Measurements from ENCODE around the gene AGAP1. TPM values are rescaled to one million over a fixed set of nuclear protein-coding genes. Genes with fewer than 3 reads are reported as not detected.

The AGAP1 gene
- total RNA-seq, 2 experiments from 2014 or later = not detected

- Histone ChIP-seq H2AFZ (ENCODE audit: low read length) (no peak overlapping the region), H3K4me2 (ENCODE audit: low read length) (no peak overlapping the region), H4K20me1 (ENCODE audit: insufficient read depth, low read length) (no peaks in the 10 kb centered on the region), H3K79me2 (ENCODE audit: insufficient read depth, low read depth, low read length) (no peaks in the 10 kb centered on the region), H3K9me2 (ENCODE audit: insufficient read depth, low read length) (no peaks in the 10 kb centered on the region), H3K4me1 (ENCODE audit: insufficient read depth, low read length, poor library complexity, severe bottlenecking) (no peaks in the 10 kb centered on the region), H3K36me3 (ENCODE audit: insufficient read depth, low read length) (no peaks in the 10 kb centered on the region), H3K27ac (ENCODE audit: low read depth, low read length, poor library complexity, severe bottlenecking) (no peak overlapping the region), H3K9me3 (ENCODE audit: low read length) (no peaks in the 10 kb centered on the region), H3K4me3 (ENCODE audit: low read depth, low read length, poor library complexity, severe bottlenecking) (no peak overlapping the region)
- DNase-seq (ENCODE audit: low spot score) = no peak
- CTCF ChIA-PET (ENCODE audit: unreplicated experiment) = no interaction called here
- TF ChIP-seq EZH2phosphoT487 (IDR thresholded peaks at IDR 0.05; ENCODE audit: borderline replicate concordance, low read depth, low read length) = no peak
- TF ChIP-seq, protein P1, sequence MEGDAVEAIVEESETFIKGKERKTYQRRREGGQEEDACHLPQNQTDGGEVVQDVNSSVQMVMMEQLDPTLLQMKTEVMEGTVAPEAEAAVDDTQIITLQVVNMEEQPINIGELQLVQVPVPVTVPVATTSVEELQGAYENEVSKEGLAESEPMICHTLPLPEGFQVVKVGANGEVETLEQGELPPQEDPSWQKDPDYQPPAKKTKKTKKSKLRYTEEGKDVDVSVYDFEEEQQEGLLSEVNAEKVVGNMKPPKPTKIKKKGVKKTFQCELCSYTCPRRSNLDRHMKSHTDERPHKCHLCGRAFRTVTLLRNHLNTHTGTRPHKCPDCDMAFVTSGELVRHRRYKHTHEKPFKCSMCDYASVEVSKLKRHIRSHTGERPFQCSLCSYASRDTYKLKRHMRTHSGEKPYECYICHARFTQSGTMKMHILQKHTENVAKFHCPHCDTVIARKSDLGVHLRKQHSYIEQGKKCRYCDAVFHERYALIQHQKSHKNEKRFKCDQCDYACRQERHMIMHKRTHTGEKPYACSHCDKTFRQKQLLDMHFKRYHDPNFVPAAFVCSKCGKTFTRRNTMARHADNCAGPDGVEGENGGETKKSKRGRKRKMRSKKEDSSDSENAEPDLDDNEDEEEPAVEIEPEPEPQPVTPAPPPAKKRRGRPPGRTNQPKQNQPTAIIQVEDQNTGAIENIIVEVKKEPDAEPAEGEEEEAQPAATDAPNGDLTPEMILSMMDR (conservative IDR thresholded peaks at IDR 0.05; ENCODE audit: low read length) = no peak
- intact Hi-C loops (cut with micrococcal nuclease; ENCODE audit: unreplicated experiment) = no loop called here
- POLR2A ChIA-PET = no interaction called here
- BruUV-seq (replicated peaks) = no TSS peak
Observed at GRCh38 chr2:235556901-235557300, 63.1 kb downstream of the AGAP1 start.

DNA sequence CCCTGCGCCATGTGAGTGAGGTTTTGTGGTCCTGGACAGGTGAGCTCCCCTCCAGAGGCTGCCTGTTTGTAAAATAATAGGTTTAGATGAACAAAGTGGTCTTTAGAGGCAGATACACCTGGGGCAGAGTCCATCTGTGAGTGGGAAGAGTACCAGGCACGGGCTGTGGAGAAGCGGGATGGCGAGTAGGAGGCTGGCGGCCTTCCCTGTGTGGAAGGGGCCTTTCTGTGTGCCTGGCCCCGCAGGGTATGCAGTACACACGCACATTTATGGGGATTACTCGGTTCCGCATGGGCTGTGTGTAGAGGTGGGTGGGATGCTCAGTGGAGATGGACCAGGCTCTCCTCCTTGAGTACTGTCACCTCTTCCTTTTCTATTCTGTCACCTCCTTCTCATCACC lies 64.1 kb downstream of the AGAP1 start:
- Histone ChIP-seq H3K9me3 (ENCODE audit: low read length) (no peaks in the 10 kb centered on the region), H3K36me3 (ENCODE audit: insufficient read depth, low read length) (no peaks in the 10 kb centered on the region), H3K4me3 (ENCODE audit: low read depth, low read length, poor library complexity, severe bottlenecking) (no peak overlapping the region), H3K79me2 (ENCODE audit: insufficient read depth, low read depth, low read length) (no peaks in the 10 kb centered on the region), H3K9me2 (ENCODE audit: insufficient read depth, low read length) (no peaks in the 10 kb centered on the region), H3K4me2 (ENCODE audit: low read length) (no peak overlapping the region), H3K4me1 (ENCODE audit: insufficient read depth, low read length, poor library complexity, severe bottlenecking) (no peaks in the 10 kb centered on the region), H4K20me1 (ENCODE audit: insufficient read depth, low read length) (no peaks in the 10 kb centered on the region), H3K27ac (ENCODE audit: low read depth, low read length, poor library complexity, severe bottlenecking) (no peak overlapping the region), H2AFZ (ENCODE audit: low read length) (no peak overlapping the region)
- no peak for DNase-seq (ENCODE audit: low spot score)
- CTCF ChIA-PET (ENCODE audit: unreplicated experiment) = no interaction called here
- intact Hi-C loops (cut with micrococcal nuclease; ENCODE audit: unreplicated experiment) = no loop called here
- TF ChIP-seq EZH2phosphoT487 (IDR thresholded peaks at IDR 0.05; ENCODE audit: borderline replicate concordance, low read depth, low read length) = no peak
- TF ChIP-seq, protein P1 (conservative IDR thresholded peaks at IDR 0.05; ENCODE audit: low read length) = no peak
- no TSS peak for BruUV-seq (replicated peaks)
- POLR2A ChIA-PET = no interaction called here

DNA sequence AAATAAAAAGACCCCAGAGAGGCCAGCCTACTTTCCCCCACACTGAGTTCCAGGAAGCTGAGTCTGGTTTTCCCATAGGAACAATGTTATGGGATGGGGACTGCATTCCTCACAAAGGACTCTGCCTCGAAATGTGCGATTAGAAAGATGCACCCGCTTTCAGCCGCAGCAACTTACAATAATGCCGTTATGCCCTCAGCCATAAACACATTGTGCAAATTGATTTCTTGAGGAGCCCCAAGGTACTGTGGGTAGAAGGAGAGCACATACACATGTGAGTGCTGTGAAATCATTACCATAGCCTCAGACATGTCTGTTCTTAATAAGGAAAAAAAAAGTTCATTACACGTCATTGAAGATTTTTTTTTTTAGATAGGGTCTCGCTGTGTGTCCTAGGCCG lies 64.7 kb downstream of the AGAP1 start:
- no peak for TF ChIP-seq EZH2phosphoT487 (IDR thresholded peaks at IDR 0.05; ENCODE audit: borderline replicate concordance, low read depth, low read length)
- TF ChIP-seq, protein P1 (conservative IDR thresholded peaks at IDR 0.05; ENCODE audit: low read length) = no peak
- DNase-seq (ENCODE audit: low spot score) = no peak
- H3K4me2 ChIP-seq (ENCODE audit: low read length) = no peak overlapping the region
- ChIA-PET CTCF (ENCODE audit: unreplicated experiment) (no interaction called here), POLR2A (interaction anchor here (0.6 kb wide), 1 partner anchor 451 kb away, joined by 3 read pairs; no protein-coding TSS in a partner anchor)
- no peaks in the 10 kb centered on the region for H3K79me2 ChIP-seq (ENCODE audit: insufficient read depth, low read depth, low read length)
- no peaks in the 10 kb centered on the region for H4K20me1 ChIP-seq (ENCODE audit: insufficient read depth, low read length)
- H3K27ac ChIP-seq (ENCODE audit: low read depth, low read length, poor library complexity, severe bottlenecking) = no peak overlapping the region
- H2AFZ ChIP-seq (ENCODE audit: low read length) = no peak overlapping the region
- no peaks in the 10 kb centered on the region for H3K36me3 ChIP-seq (ENCODE audit: insufficient read depth, low read length)
- no peaks in the 10 kb centered on the region for H3K9me2 ChIP-seq (ENCODE audit: insufficient read depth, low read length)
- H3K4me1 ChIP-seq (ENCODE audit: insufficient read depth, low read length, poor library complexity, severe bottlenecking) = no peaks in the 10 kb centered on the region
- H3K4me3 ChIP-seq (ENCODE audit: low read depth, low read length, poor library complexity, severe bottlenecking) = no peak overlapping the region
- intact Hi-C loops (cut with micrococcal nuclease; ENCODE audit: unreplicated experiment) = no loop called here
- no peaks in the 10 kb centered on the region for H3K9me3 ChIP-seq (ENCODE audit: low read length)
- BruUV-seq (replicated peaks) = no TSS peak

Data from OCI-LY7 (cell line).